8988T (cell line): Measurements from ENCODE around the gene STOML3.

ENCODE experiments used
- DNase-seq: peaks from one replicate; pipeline ENCODE4 v3.0.0; 2011

Gene STOML3

GRCh38 chr13:38980750-38981078 lies 9.9 kb downstream of the STOML3 start:
- DNase-seq = no peak

- no peak for DNase-seq
Observed at GRCh38 chr13:38979891-38980749, 10.5 kb downstream of the STOML3 start.

DNA sequence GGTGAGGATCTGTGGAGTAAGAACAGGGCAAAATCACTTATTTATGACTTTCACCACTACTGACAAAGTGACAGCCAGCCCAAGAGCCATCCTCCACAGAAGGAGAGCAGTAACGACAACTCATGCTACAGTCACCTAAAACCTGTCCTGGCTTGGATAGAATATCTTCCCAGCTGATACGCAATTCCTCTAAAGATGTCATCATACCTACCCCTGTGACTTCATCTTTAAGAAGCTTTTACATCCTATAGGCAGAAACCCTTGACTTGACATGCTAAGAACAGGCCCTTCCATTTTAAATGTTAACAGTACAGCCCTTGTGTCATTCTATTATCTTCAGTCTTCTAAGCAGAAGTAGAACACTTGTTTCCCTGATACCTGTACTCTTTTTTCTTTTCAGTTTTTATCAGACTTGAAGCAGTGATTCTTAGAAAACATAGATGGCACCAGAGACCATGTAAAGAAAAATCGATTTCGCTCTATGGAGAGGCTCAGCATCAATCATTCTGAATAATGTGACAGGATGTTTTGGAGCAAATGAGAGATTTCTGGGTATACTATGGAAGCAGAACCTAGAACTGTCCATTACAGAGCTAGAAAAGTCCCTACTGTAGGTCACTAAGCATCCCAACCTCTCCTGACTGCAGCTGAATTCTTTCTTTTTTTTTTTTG lies 20.1 kb downstream of the STOML3 start:
- DNase-seq = no peak

DNA sequence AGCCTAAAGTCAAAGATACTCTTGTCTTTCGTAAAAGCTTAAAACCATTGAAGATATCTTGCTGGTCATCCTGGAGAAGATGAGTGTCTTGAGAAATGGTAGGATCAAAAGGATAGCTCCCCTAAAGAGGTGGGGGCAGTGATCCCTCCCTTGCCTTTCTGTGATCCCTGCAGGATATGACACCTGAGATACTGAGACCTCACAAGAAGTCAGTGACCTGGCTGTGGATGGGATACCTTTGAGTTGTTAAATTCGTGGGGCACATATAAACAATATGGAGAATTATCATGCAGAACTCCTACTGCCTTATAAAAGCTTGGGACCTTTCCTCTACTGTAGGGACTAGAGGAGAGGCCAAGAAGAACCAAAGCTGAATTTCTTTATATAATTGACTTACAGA lies 21.4 kb downstream of the STOML3 start:
- DNase-seq = no peak

- DNase-seq = no peak
Observed at GRCh38 chr13:38967446-38967845, 23.2 kb downstream of the STOML3 start.

DNA sequence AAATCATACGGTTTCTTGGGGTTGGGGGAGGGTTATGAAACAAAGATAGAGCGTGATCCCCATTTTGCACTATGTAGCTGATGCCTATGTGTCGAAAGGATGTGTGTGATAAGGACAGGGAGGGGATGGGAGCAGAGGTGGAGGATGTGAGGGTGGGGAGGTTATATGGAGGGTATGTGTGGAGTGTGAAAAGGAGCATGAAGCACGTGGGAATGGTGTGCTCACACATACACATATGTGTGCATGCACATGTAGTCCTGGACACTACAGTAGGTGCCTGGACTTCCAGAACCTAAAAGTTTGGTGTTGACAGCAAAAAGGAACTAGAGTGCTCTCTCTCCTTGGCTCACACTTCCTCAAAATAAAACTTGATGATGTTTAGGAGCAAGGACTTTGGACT lies 25.4 kb downstream of the STOML3 start:
- no peak for DNase-seq

DNA sequence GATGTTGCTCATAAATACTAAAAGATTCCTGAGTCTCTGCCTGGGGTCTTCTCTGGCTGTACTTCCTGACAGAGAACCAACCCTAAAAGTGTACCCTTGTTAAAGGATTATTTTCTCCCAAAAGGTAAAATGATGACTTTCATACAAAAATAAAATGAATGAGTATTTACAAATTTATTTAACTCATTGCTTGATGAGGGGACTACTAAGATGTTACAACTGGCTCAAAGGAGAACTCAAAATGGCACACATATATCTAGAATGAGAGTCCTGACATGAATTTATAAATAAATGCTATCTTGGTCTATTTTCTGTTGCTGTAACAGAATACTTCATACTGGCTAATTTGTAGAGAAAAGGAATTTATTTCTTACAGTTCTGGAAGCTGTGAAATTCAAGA lies 30.5 kb downstream of the STOML3 start:
- no peak for DNase-seq

DNA sequence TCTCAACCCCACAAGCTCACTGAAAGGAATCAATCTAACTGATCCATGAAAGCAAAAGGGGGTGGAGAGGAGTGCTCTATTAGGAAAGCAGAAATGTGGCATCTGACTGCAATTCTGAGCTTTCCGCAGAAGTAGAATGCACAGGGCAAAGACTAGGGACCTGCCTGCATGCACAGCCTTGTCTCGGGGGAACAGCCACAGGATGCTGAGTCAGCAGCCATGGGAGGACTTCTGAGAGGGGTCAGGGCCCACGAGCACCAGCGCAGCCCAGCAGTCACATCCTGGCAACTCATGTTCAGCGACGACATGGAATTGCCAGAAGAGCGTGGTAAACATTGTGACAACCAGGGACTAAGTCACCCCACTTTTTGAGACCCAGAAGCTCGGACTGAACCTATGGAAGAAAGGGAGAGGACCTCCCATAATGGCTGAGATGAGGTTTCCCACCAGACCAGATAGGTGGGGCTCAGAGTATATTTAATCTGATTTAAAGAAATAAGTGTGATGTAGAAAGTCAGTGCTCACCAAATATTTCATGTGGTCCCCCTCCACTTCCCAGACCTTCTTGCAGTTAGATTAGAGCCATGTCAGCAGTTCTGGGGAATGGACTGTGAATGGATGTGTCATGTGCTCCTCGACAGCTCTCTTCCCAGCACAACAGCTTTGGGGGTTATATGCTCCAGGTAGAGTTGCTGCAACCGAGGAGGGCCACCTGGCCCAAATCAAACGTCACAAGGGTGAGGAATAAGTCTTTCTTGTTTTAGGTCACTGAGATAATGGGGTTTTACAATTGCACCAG lies 32.6 kb downstream of the STOML3 start:
- no peak for DNase-seq

DNA sequence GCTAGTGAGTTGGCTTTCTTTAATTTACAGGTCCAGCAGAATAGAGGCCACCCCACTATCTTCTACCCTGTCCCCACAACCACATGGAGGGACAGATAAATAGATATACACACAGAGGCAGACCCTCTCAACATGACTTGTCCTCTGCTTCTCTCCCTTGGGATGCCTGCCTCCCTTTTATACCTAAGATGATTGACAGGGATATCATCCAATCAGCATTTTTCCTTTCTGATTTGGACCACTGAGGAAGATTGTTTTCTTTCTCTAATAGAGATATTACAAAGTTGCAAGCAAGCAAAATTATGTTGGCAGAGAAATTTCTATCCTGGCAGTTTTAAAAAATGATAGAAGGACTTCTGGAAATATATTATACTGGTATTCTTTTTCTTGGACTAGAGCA lies 35.8 kb downstream of the STOML3 start:
- DNase-seq = no peak

- DNase-seq = no peak
Observed at GRCh38 chr13:38954291-38954690, 36.3 kb downstream of the STOML3 start.

- DNase-seq = no peak
Observed at GRCh38 chr13:38952827-38953226, 37.8 kb downstream of the STOML3 start.

GRCh38 chr13:38951525-38952313 lies 38.9 kb downstream of the STOML3 start:
- DNase-seq = no peak

- DNase-seq = no peak
Observed at GRCh38 chr13:38950987-38951386, 39.6 kb downstream of the STOML3 start.

GRCh38 chr13:38947054-38947453 lies 43.6 kb downstream of the STOML3 start:
- no peak for DNase-seq

- DNase-seq = no peak
Observed at GRCh38 chr13:38944219-38944618, 46.4 kb downstream of the STOML3 start.

- no peak for DNase-seq
Observed at GRCh38 chr13:38943231-38943630, 47.4 kb downstream of the STOML3 start.

GRCh38 chr13:38941353-38941945 lies 49.2 kb downstream of the STOML3 start:
- no peak for DNase-seq

DNA sequence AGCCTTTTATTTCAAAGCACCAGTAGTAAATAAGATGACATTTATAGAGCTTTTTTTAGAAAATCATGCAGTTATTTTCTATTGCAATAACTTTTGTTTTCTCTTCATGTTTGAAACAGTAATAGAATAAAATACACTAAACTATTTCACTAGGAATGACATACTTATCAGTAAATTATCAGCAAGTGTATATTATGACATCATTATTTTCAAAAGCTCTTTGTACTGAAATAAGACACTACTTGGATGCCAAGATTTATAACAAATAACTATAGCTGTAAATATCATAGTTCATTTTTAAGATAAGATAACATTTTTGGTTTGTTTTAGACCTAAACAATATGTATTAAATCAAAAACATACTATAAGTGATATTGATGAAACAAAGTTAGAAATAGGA lies 56.8 kb downstream of the STOML3 start:
- DNase-seq = no peak

DNA sequence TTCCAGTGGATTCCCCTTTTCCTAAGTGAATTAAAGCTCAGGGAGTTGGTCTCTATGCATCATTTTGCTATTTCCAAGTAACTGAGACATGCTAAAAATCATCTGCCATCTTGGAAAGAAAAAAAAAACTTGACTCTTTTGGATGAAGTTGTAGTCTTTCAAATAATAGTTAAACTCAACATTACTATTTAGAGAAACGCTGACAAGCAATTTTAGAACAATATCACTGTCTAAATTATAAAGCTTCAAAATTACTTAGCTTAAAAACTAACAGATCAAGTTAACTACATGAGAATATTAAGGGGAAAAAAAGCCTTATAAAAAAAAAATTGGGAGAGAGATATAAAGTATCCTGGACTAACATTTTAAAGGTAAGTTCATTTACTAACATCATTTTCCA lies 68.5 kb downstream of the STOML3 start:
- no peak for DNase-seq

- no peak for DNase-seq
Observed at GRCh38 chr13:38921081-38921480, 69.5 kb downstream of the STOML3 start.
